Osteoblast (primary cell): ENCODE measurements around the gene COL4A2. TPM values are rescaled to one million over a fixed set of nuclear protein-coding genes. Genes with fewer than 3 reads are reported as not detected.
A peak's percentile ranks its signal among the peaks of the same experiment; 100 is the strongest.

Source experiments
- DNase-seq: peaks from one replicate; pipeline ENCODE4 v3.0.0; 2011; ENCODE audit warnings: low spot score, mixed read lengths; ENCODE audit not compliant: insufficient read length; ENCODE audit errors: missing footprints
- H2AFZ ChIP-seq: 2 replicates; pipeline ENCODE4 v1.6.0; 2011; ENCODE audit warnings: mild to moderate bottlenecking, low read length
- H3K27ac ChIP-seq: 2 replicates; pipeline ENCODE4 v1.5.1; 2011; ENCODE audit warnings: mild to moderate bottlenecking, low read depth, low read length, moderate library complexity
- H3K27me3 ChIP-seq: 2 replicates; pipeline ENCODE4 v1.6.0; 2012; ENCODE audit warnings: mild to moderate bottlenecking, control low read depth, inconsistent platforms, low read length, moderate library complexity; ENCODE audit not compliant: insufficient read depth
- H3K36me3 ChIP-seq: 2 replicates; pipeline ENCODE4 v1.5.1; 2011; ENCODE audit warnings: mild to moderate bottlenecking, low read length, control low read depth, moderate library complexity; ENCODE audit not compliant: insufficient read depth
- H3K4me1 ChIP-seq: 2 replicates; pipeline ENCODE4 v1.5.1; 2011; ENCODE audit warnings: mild to moderate bottlenecking, low read length, control low read depth, moderate library complexity; ENCODE audit not compliant: insufficient read depth
- H3K4me2 ChIP-seq: 2 replicates; pipeline ENCODE4 v1.6.0; 2011; ENCODE audit warnings: mild to moderate bottlenecking, low read length; ENCODE audit not compliant: insufficient read depth
- H3K4me3 ChIP-seq: fragments of 200-600 bp; sonication (generic); 3 replicates; pipeline ENCODE4 v1.5.1; 2012; ENCODE audit warnings: mild to moderate bottlenecking, low read length, inconsistent platforms; ENCODE audit not compliant: insufficient read depth
- H3K79me2 ChIP-seq: 2 replicates; pipeline ENCODE4 v1.6.0; 2012; ENCODE audit warnings: mild to moderate bottlenecking, low read length, control low read depth, inconsistent platforms; ENCODE audit not compliant: insufficient read depth
- H3K9me3 ChIP-seq: 2 replicates; pipeline ENCODE4 v1.5.1; 2011; ENCODE audit warnings: low read depth, low read length, control low read depth
- H4K20me1 ChIP-seq: 2 replicates; pipeline ENCODE4 v1.6.0; 2012; ENCODE audit warnings: mild to moderate bottlenecking, low read length, control low read depth; ENCODE audit not compliant: insufficient read depth
- CTCF ChIP-seq: IDR thresholded peaks from 2 replicates; pipeline ENCODE4 v1.5.1; 2011; ENCODE audit warnings: mild to moderate bottlenecking, low read depth, low read length, moderate library complexity; ENCODE audit errors: extremely low read depth
- total RNA-seq: library from RNA; depleted of rRNA; stranded (reverse); fragments of >200 nt; gene quantifications from 2 replicates; pipeline ENCODE4 v1.2.3, GENCODE V29; 2012

Gene COL4A2
- total RNA-seq, 1 donor: 267 TPM

GRCh38 chr13:110396913-110397381, 89.9 kb downstream of the COL4A2 start:
- H3K27me3 ChIP-seq: no peaks in the 10 kb centered on the region
- TF ChIP-seq CTCF: no peak
- DNase-seq: peak; percentile 83
- H3K4me2 ChIP-seq: peak overlapping the region; percentile 81
- H2AFZ ChIP-seq: no peak overlapping the region
- peaks cover 89% of the 10 kb centered on the region for H3K4me1 ChIP-seq
- H3K4me3 ChIP-seq: peak overlapping the region; percentile 57
- no peaks in the 10 kb centered on the region for H3K9me3 ChIP-seq
- peak overlapping the region; percentile 99 for H3K27ac ChIP-seq
- H3K79me2 ChIP-seq: peaks cover 4% of the 10 kb centered on the region
- H3K36me3 ChIP-seq: no peaks in the 10 kb centered on the region
- no peaks in the 10 kb centered on the region for H4K20me1 ChIP-seq

GRCh38 chr13:110397436-110398115, 90.5 kb downstream of the COL4A2 start:
- no peak overlapping the region for H2AFZ ChIP-seq
- H3K27me3 ChIP-seq: no peaks in the 10 kb centered on the region
- H3K4me1 ChIP-seq: peaks cover 86% of the 10 kb centered on the region
- H3K79me2 ChIP-seq: peaks cover 4% of the 10 kb centered on the region
- H3K9me3 ChIP-seq: no peaks in the 10 kb centered on the region
- H3K4me3 ChIP-seq: peak overlapping the region; percentile 57
- no peaks in the 10 kb centered on the region for H4K20me1 ChIP-seq
- H3K36me3 ChIP-seq: no peaks in the 10 kb centered on the region
- no peak for DNase-seq
- TF ChIP-seq CTCF: no peak
- peak overlapping the region; percentile 99 for H3K27ac ChIP-seq
- peak overlapping the region; percentile 81 for H3K4me2 ChIP-seq

GRCh38 chr13:110398564-110399507, 91.8 kb downstream of the COL4A2 start:
- Histone ChIP-seq H3K9me3 (no peaks in the 10 kb centered on the region), H4K20me1 (no peaks in the 10 kb centered on the region), H2AFZ (no peak overlapping the region), H3K79me2 (peaks cover 4% of the 10 kb centered on the region), H3K4me2 (peak overlapping the region; percentile 81), H3K4me1 (peaks cover 88% of the 10 kb centered on the region), H3K27ac (peak overlapping the region; percentile 99), H3K36me3 (no peaks in the 10 kb centered on the region), H3K4me3 (no peak overlapping the region), H3K27me3 (no peaks in the 10 kb centered on the region)
- DNase-seq: peak; percentile 50
- no peak for TF ChIP-seq CTCF

- Histone ChIP-seq H3K79me2 (peaks cover 4% of the 10 kb centered on the region), H3K9me3 (no peaks in the 10 kb centered on the region), H3K4me2 (no peak overlapping the region), H3K27me3 (no peaks in the 10 kb centered on the region), H3K36me3 (no peaks in the 10 kb centered on the region), H3K4me3 (no peak overlapping the region), H4K20me1 (no peaks in the 10 kb centered on the region), H3K4me1 (peaks cover 88% of the 10 kb centered on the region), H3K27ac (peak overlapping the region; percentile 99), H2AFZ (no peak overlapping the region)
- DNase-seq: no peak
- TF ChIP-seq CTCF: no peak
Measured at GRCh38 chr13:110399801-110400200, 92.7 kb downstream of the COL4A2 start.
